T-cell (primary cell): ENCODE results near the gene PRMT3. TPM values are rescaled to one million over a fixed set of nuclear protein-coding genes. Genes with fewer than 3 reads are reported as not detected.

Source experiments
- ATAC-seq, 4 experiments: fragments of 200-7000 bp in 3 of 4; fragments of 150-1000 bp in 1 of 4; cut with Tn5 transposase; replicated peaks in 1 of 4; 1 replicate in 3 of 4; 2 replicates in 1 of 4; pipeline ENCODE4 v1.10.0; 2021; ENCODE audit warnings: moderate library complexity in 3 of 4, mild to moderate bottlenecking in 2 of 4, moderate number of reproducible peaks in 1 of 4
- CTCF ChIA-PET, 2 donors: fragments of 300-600 bp; sonication (Branson Sonifier 250); formaldehyde crosslinking; loops; one replicate each; lab custom pipeline; 2022; ENCODE audit warnings: antibody characterized with exemption in 2 of 2; lab: Charles Lee
- POLR2A ChIA-PET, 2 donors: fragments of 300-600 bp; sonication (Branson Sonifier 250); formaldehyde crosslinking; loops; one replicate each; lab custom pipeline; 2022; ENCODE audit warnings: antibody characterized with exemption in 2 of 2; lab: Charles Lee
- DNase-seq, 35 experiments: peaks; one replicate each; pipeline versions ENCODE4 v3.0.0 to v3.0.0-alpha.2; 2013 to 2023
- H3K27ac ChIP-seq: one replicate; pipeline ENCODE4 v1.5.1; 2013; ENCODE audit warnings: low read length
- H3K27me3 ChIP-seq, 2 experiments: replicated peaks in 1 of 2; 1 replicate in 1 of 2; 2 replicates in 1 of 2; pipeline versions ENCODE4 v1.6.1 to v1.7.0; 2013; ENCODE audit warnings: low read length in 1 of 2, mixed read lengths in 1 of 2; ENCODE audit not compliant: control insufficient read depth in 2 of 2, insufficient read depth in 2 of 2; ENCODE audit errors: extremely low read depth in 1 of 2
- H3K36me3 ChIP-seq, 2 donors: 1 replicate in 1 of 2; 2 replicates in 1 of 2; pipeline versions ENCODE4 v1.6.1 to v1.7.0; 2013; ENCODE audit warnings: low read length in 1 of 2; ENCODE audit not compliant: control insufficient read depth in 2 of 2, insufficient read depth in 1 of 2; ENCODE audit errors: extremely low read depth in 1 of 2
- H3K4me1 ChIP-seq, 2 experiments: 1 replicate in 1 of 2; 2 replicates in 1 of 2; pipeline versions ENCODE4 v1.6.1 to v1.7.0; 2013; ENCODE audit warnings: low read length in 2 of 2, mixed read lengths in 1 of 2; ENCODE audit not compliant: insufficient read depth in 2 of 2, control insufficient read depth in 1 of 2; ENCODE audit errors: extremely low read depth in 1 of 2
- H3K4me3 ChIP-seq, 2 donors: 1 replicate in 1 of 2; 2 replicates in 1 of 2; pipeline versions ENCODE4 v1.5.1 to v1.7.0; 2013; ENCODE audit warnings: mild to moderate bottlenecking in 2 of 2, low read length in 1 of 2, moderate library complexity in 1 of 2; ENCODE audit not compliant: control insufficient read depth in 1 of 2; ENCODE audit errors: extremely low read depth in 1 of 2
- H3K9me3 ChIP-seq: 2 replicates; pipeline ENCODE4 v1.7.0; 2013
- H3K27ac Mint-ChIP-seq, 2 donors: one replicate each; pipeline ENCODE4 v1.8.0; 2020 to 2021; ENCODE audit warnings: mild to moderate bottlenecking in 2 of 2, mixed read lengths in 2 of 2
- H3K27me3 Mint-ChIP-seq, 2 donors: one replicate each; pipeline ENCODE4 v1.8.0; 2021 to 2022; ENCODE audit warnings: mixed read lengths in 2 of 2
- H3K36me3 Mint-ChIP-seq: one replicate; pipeline ENCODE4 v1.8.0; 2021; ENCODE audit warnings: mixed read lengths
- H3K4me1 Mint-ChIP-seq, 3 donors: one replicate each; pipeline ENCODE4 v1.8.0; 2020 to 2022; ENCODE audit warnings: mixed read lengths in 3 of 3, mild to moderate bottlenecking in 1 of 3
- H3K4me3 Mint-ChIP-seq, 3 donors: one replicate each; pipeline ENCODE4 v1.8.0; 2020 to 2022; ENCODE audit warnings: mild to moderate bottlenecking in 3 of 3, mixed read lengths in 3 of 3, moderate library complexity in 3 of 3
- H3K9me3 Mint-ChIP-seq, 3 donors: one replicate each; pipeline ENCODE4 v1.8.0; 2020 to 2022; ENCODE audit warnings: mixed read lengths in 3 of 3
- WGBS: methylation state at CpG from one replicate; pipeline ENCODE4 v1.1.5; 2013; ENCODE audit warnings: missing lambda C conversion rate; ENCODE audit not compliant: insufficient coverage; 5-methylcytosine and 5-hydroxymethylcytosine counted together
- total RNA-seq, 35 experiments: library from RNA in 6 of 35; stranded (reverse) in 6 of 35; fragments of 120-200 nt in 1 of 35; gene quantifications; one replicate each; pipeline versions ENCODE4 v1.2.1 to v1.2.4 and lab custom pipeline; 2013 to 2026

PRMT3 gene
- total RNA-seq: 10 to 100 TPM; 12.9 to 19.5 (median 17.2) TPM
- 19.6 TPM for total RNA-seq (2013)
- 13.9 to 115 (median 24.0) reads per million in 29 experiments for total RNA-seq (lab: John Stamatoyannopoulos, UW)

DNA sequence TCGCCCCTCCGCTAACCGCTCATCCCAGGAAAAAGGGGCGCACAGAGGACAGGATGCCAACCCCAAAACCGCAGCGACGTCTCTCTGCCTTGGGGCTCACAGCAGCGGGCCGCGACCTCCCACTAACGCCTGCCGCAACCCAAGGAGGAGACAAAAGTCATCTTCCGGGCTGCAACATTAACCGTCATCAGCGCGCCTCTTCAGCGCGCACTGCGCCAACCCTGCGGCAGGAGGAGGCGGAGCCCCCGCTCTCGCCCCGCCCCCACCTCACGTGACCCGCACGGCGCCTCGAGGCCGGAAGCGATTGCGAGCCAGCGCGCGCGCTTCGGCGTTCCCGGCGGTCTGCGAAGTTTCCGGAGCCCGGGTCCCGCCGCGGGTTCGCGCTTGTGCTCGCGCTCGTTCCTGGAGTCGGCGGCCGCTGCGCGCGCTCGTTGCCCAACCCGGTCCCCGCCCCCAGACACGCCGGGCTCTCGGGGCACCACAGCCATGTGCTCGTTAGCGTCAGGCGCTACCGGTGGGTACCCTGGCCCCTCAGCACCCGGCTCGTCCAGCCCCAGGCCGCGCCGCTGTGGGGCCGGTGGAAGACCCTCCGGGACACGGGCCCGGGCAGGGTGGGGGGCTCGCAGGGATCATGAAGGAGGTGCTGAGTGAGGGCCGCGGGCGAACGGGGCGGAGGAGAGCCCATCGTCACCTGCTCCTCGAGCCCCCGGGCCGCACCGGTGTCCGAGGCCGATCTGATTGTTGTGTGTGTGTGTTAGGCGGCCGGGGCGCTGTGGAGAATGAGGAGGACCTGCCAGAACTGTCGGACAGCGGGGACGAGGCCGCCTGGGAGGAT lies at the start of gene PRMT3:
PRMT3 (plus strand) TSS at position 456 of the 835 bp plus-strand sequence; CDS start at position 487, 31 bp downstream.
- Mint-ChIP-seq H3K36me3 (peaks cover 7% of the 10 kb centered on the region), H3K4me1 (peaks cover 30 to 38% (median 33%) of the 10 kb centered on the region in 3 donors), H3K27ac (peak within 1 kb of the TSS; percentile 99), H3K4me3 (peak within 1 kb of the TSS; percentile 96 to 97 (median 97)), H3K9me3 (no peaks in the 10 kb centered on the region), H3K27me3 (no peaks in the 10 kb centered on the region)
- Histone ChIP-seq H3K4me3 (peak within 1 kb of the TSS; percentile 77 to 88), H3K27ac (peak within 1 kb of the TSS; percentile 93), H3K36me3 (peaks cover 0 to 13% of the 10 kb centered on the region in 2 donors), H3K9me3 (no peaks in the 10 kb centered on the region), H3K4me1 (peaks cover 6 to 21% of the 10 kb centered on the region in 2 experiments), H3K27me3 (no peaks in the 10 kb centered on the region)
- under 1% methylated on average over 96 of the region's 96 CpGs for WGBS
- peak; percentile 85 to 90 (median 88) for ATAC-seq
- ChIA-PET CTCF (interaction anchor here in 1 of 2 donors (1.4 kb wide), 1 partner anchor 10 kb away, joined by 8 read pairs; no protein-coding TSS in a partner anchor), POLR2A (no interaction called here)
- peak; percentile 94 to 99 (median 97) for DNase-seq

GRCh38 chr11:20342347-20343141 lies 45.0 kb upstream of the PRMT3 start:
- H3K36me3 Mint-ChIP-seq: no peaks in the 10 kb centered on the region
- peaks cover 2 to 7% (median 5%) of the 10 kb centered on the region in 3 donors for H3K4me1 Mint-ChIP-seq
- H3K27me3 Mint-ChIP-seq: peaks cover 40 to 63% of the 10 kb centered on the region in 2 donors
- ATAC-seq: peak in 2 of 4 experiments; percentile 19 to 65
- ChIA-PET POLR2A (interaction anchor here in 1 of 2 donors (0.6 kb wide), 1 partner anchor 16 kb away, joined by 3 read pairs; no protein-coding TSS in a partner anchor), CTCF (interaction anchor here in 1 of 2 donors (0.5 kb wide), 1 partner anchor 14 kb away, joined by 3 read pairs; no protein-coding TSS in a partner anchor)
- Histone ChIP-seq H3K4me3 (no peak overlapping the region), H3K4me1 (peaks cover 2 to 4% of the 10 kb centered on the region in 2 experiments), H3K36me3 (no peaks in the 10 kb centered on the region), H3K27me3 (peaks cover 0 to 22% of the 10 kb centered on the region in 2 experiments), H3K27ac (no peak overlapping the region), H3K9me3 (no peaks in the 10 kb centered on the region)
- DNase-seq: peak in 8 of 35 experiments; percentile 5 to 24 (median 12)
- WGBS: 23% methylated on average over 13 of the region's 26 CpGs
- no peak overlapping the region for H3K27ac Mint-ChIP-seq
- peak overlapping the region in 1 of 3 donors; percentile 30 for H3K4me3 Mint-ChIP-seq
- no peaks in the 10 kb centered on the region for H3K9me3 Mint-ChIP-seq

DNA sequence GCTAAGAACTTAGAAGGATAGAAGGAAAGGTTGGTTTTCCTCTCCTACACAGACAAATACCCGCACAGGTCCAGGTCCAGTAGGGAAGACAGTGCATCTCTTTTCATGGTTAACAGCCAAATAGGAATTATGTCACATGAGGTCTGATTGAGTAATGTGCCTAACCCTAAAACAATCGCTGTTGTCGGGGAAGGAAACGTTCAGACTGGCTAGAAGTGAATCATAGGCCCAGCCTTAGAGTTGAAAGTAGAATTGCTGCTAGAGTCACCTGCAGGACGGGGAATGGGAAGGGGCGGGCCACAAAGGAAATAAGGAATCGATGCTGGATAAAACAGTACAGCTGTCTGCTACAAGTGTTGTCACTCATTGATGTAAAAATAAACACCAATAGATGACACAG lies 36.4 kb upstream of the PRMT3 start:
- Histone ChIP-seq H3K36me3 (no peaks in the 10 kb centered on the region), H3K27me3 (no peaks in the 10 kb centered on the region), H3K9me3 (no peaks in the 10 kb centered on the region), H3K27ac (no peak overlapping the region), H3K4me1 (peaks cover 0 to 8% of the 10 kb centered on the region in 2 experiments), H3K4me3 (no peak overlapping the region)
- POLR2A ChIA-PET: no interaction called here
- DNase-seq (no peak), ATAC-seq (no peak)
- H3K4me1 Mint-ChIP-seq: peaks cover 7 to 15% (median 9%) of the 10 kb centered on the region in 3 donors
- H3K9me3 Mint-ChIP-seq: no peaks in the 10 kb centered on the region
- H3K27me3 Mint-ChIP-seq: peaks cover 3 to 7% of the 10 kb centered on the region in 2 donors
- WGBS: 50% methylated on average over 2 of the region's 7 CpGs
- no peak overlapping the region for H3K27ac Mint-ChIP-seq
- H3K4me3 Mint-ChIP-seq: no peak overlapping the region
- CTCF ChIA-PET: interaction anchor here (1.0 to 2.7 kb wide), 5 partner anchors 10 to 224 kb away, joined by 3 to 15 read pairs (median 3); no protein-coding TSS in a partner anchor
- H3K36me3 Mint-ChIP-seq: no peaks in the 10 kb centered on the region

GRCh38 chr11:20351751-20352262 lies 35.7 kb upstream of the PRMT3 start:
- Mint-ChIP-seq H3K9me3 (no peaks in the 10 kb centered on the region), H3K4me1 (peaks cover 7 to 15% (median 9%) of the 10 kb centered on the region in 3 donors), H3K36me3 (no peaks in the 10 kb centered on the region), H3K27me3 (peaks cover 3 to 7% of the 10 kb centered on the region in 2 donors), H3K27ac (no peak overlapping the region), H3K4me3 (peak overlapping the region in 1 of 3 donors; percentile 5)
- Histone ChIP-seq H3K36me3 (no peaks in the 10 kb centered on the region), H3K4me1 (peaks cover 0 to 8% of the 10 kb centered on the region in 2 experiments), H3K9me3 (no peaks in the 10 kb centered on the region), H3K4me3 (no peak overlapping the region), H3K27ac (no peak overlapping the region), H3K27me3 (no peaks in the 10 kb centered on the region)
- POLR2A ChIA-PET: no interaction called here
- CTCF ChIA-PET: interaction anchor here (0.7 to 2.7 kb wide), 10 partner anchors 9 to 224 kb away, joined by 3 to 15 read pairs (median 3); no protein-coding TSS in a partner anchor
- DNase-seq (no peak), ATAC-seq (peak in 1 of 4 experiments; percentile 50)
- WGBS: no CpG with 5 or more reads among the region's 2 CpGs

DNA sequence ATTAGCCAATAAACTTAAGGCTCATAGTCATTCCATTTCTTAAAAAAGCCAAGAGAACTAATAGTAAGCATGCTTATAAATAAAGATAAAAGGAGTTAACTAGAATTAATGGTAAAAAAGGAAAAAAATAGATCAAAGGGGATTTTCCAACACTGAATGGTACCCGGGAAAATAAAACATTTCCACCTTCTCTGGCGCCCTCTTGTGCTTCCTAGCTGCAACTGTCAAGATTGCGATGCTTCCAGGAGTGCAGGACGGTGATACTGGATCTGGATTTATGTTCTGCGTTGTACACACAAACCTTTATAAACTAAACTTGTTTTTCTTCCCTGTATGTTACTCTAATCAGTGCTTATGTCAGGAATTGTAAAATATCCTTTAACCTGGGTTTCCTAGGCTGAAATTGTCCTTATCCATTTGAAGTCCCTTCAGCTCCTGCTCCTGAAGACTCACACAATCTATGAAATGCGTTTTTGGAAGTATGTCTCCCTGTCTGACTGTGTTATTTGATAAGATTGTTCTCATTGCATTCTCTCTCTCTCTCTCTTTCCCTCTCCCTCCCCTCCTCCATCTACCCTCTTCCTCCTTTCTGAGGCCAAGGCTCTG lies 33.6 kb upstream of the PRMT3 start:
- CTCF ChIA-PET: interaction anchor here (0.5 to 3.6 kb wide), 10 partner anchors 10 to 226 kb away, joined by 3 to 37 read pairs (median 4); no protein-coding TSS in a partner anchor
- Mint-ChIP-seq H3K4me1 (peaks cover 7 to 15% (median 9%) of the 10 kb centered on the region in 3 donors), H3K36me3 (no peaks in the 10 kb centered on the region), H3K27ac (no peak overlapping the region), H3K4me3 (no peak overlapping the region), H3K9me3 (no peaks in the 10 kb centered on the region), H3K27me3 (peaks cover 0 to 5% of the 10 kb centered on the region in 2 donors)
- no peaks in the 10 kb centered on the region for H3K9me3 ChIP-seq
- H3K4me1 ChIP-seq: peaks cover 0 to 8% of the 10 kb centered on the region in 2 experiments
- peak in 1 of 4 experiments; percentile 48 for ATAC-seq
- WGBS: no CpG with 5 or more reads among the region's 6 CpGs
- H3K36me3 ChIP-seq: no peaks in the 10 kb centered on the region
- DNase-seq: peak in 3 of 35 experiments; percentile 11 to 56 (median 22)
- no peak overlapping the region for H3K27ac ChIP-seq
- POLR2A ChIA-PET: no interaction called here
- no peaks in the 10 kb centered on the region for H3K27me3 ChIP-seq
- H3K4me3 ChIP-seq: no peak overlapping the region
